Measurements from ENCODE around the gene VPS8. TPM values are rescaled to one million over a fixed set of nuclear protein-coding genes. Genes with fewer than 3 reads are reported as not detected.

VPS8 gene
- total RNA-seq, 1 donor from 2014 or later, result 62.9 TPM

- H3K4me1 ChIP-seq, result peaks cover 4% of the 10 kb centered on the region
- H3K4me3 ChIP-seq, result no peak overlapping the region
- H3K27me3 ChIP-seq, result peaks cover 11% of the 10 kb centered on the region
- H3K36me3 ChIP-seq, result no peaks in the 10 kb centered on the region
- no peaks in the 10 kb centered on the region for H3K9me3 ChIP-seq
- no peak for ATAC-seq
- DNase-seq, result peak; percentile 51
- TF ChIP-seq CTCF (IDR thresholded peaks at IDR 0.05), result no peak
- no peak overlapping the region for H3K27ac ChIP-seq
- intact Hi-C loops (cut with DNase I), result no loop called here
Measured at GRCh38 chr3:184780981-184781515, 30.9 kb upstream of the VPS8 start.

- H3K9me3 ChIP-seq, result no peaks in the 10 kb centered on the region
- peaks cover 11% of the 10 kb centered on the region for H3K27me3 ChIP-seq
- DNase-seq, result no peak
- peaks cover 10% of the 10 kb centered on the region for H3K4me1 ChIP-seq
- no peak for ATAC-seq
- no peak overlapping the region for H3K4me3 ChIP-seq
- TF ChIP-seq CTCF (IDR thresholded peaks at IDR 0.05), result no peak
- intact Hi-C loops (cut with DNase I), result no loop called here
- no peak overlapping the region for H3K27ac ChIP-seq
- no peaks in the 10 kb centered on the region for H3K36me3 ChIP-seq
Measured at GRCh38 chr3:184781801-184782200, 30.2 kb upstream of the VPS8 start.

- peaks cover 11% of the 10 kb centered on the region for H3K27me3 ChIP-seq
- no peaks in the 10 kb centered on the region for H3K36me3 ChIP-seq
- peaks cover 14% of the 10 kb centered on the region for H3K4me1 ChIP-seq
- no peak for ATAC-seq
- intact Hi-C loops (cut with DNase I), result no loop called here
- no peak overlapping the region for H3K27ac ChIP-seq
- no peak overlapping the region for H3K4me3 ChIP-seq
- no peaks in the 10 kb centered on the region for H3K9me3 ChIP-seq
- peak; percentile 7 for DNase-seq
- no peak for TF ChIP-seq CTCF (IDR thresholded peaks at IDR 0.05)
Measured at GRCh38 chr3:184783319-184783718, 28.6 kb upstream of the VPS8 start.

- H3K4me3 ChIP-seq, result no peak overlapping the region
- no peaks in the 10 kb centered on the region for H3K9me3 ChIP-seq
- peaks cover 14% of the 10 kb centered on the region for H3K4me1 ChIP-seq
- no peaks in the 10 kb centered on the region for H3K27me3 ChIP-seq
- no peaks in the 10 kb centered on the region for H3K36me3 ChIP-seq
- DNase-seq, result no peak
- intact Hi-C loops (cut with DNase I), result no loop called here
- no peak overlapping the region for H3K27ac ChIP-seq
- no peak for ATAC-seq
- TF ChIP-seq CTCF (IDR thresholded peaks at IDR 0.05), result no peak
Measured at GRCh38 chr3:184784731-184785500, 27.1 kb upstream of the VPS8 start.

- DNase-seq, result no peak
- no peak overlapping the region for H3K4me3 ChIP-seq
- intact Hi-C loops (cut with DNase I), result no loop called here
- H3K9me3 ChIP-seq, result no peaks in the 10 kb centered on the region
- H3K36me3 ChIP-seq, result no peaks in the 10 kb centered on the region
- no peak for TF ChIP-seq CTCF (IDR thresholded peaks at IDR 0.05)
- no peaks in the 10 kb centered on the region for H3K27me3 ChIP-seq
- peak; percentile 18 for ATAC-seq
- H3K4me1 ChIP-seq, result peaks cover 14% of the 10 kb centered on the region
- no peak overlapping the region for H3K27ac ChIP-seq
Measured at GRCh38 chr3:184785890-184786279, 26.1 kb upstream of the VPS8 start.

Data from upper lobe of right lung (tissue), 1 donor.